SJCRH30 (cell line): ENCODE measurements around the gene ZBTB26. TPM values are rescaled to one million over a fixed set of nuclear protein-coding genes. Genes with fewer than 3 reads are reported as not detected.
"Not testable (repeated sequence)": the region's sequence is repeated elsewhere in the genome, so short reads cannot be mapped to it uniquely, and the experiment has no call there.

Experiments used
- DNase-seq, 2 experiments: peaks; one replicate each; pipeline ENCODE4 v3.0.0-alpha.2; 2015 to 2020
- H3K27ac ChIP-seq: fragments of 250-450 bp; sonication (Bioruptor Pico); 2 replicates; pipeline ENCODE4 v1.5.1; 2020; ENCODE audit warnings: mild to moderate bottlenecking, moderate library complexity
- H3K27me3 ChIP-seq: fragments of 250-450 bp; sonication (Bioruptor Pico); 2 replicates; pipeline ENCODE4 v1.5.1; 2020; ENCODE audit warnings: mild to moderate bottlenecking, moderate library complexity
- H3K36me3 ChIP-seq: fragments of 250-450 bp; sonication (Bioruptor Pico); 2 replicates; pipeline ENCODE4 v1.5.1; 2020; ENCODE audit warnings: mild to moderate bottlenecking, moderate library complexity
- H3K4me1 ChIP-seq: fragments of 250-450 bp; sonication (Bioruptor Pico); 2 replicates; pipeline ENCODE4 v1.5.1; 2020; ENCODE audit warnings: mild to moderate bottlenecking, moderate library complexity
- H3K4me3 ChIP-seq: fragments of 250-450 bp; sonication (Bioruptor Pico); 2 replicates; pipeline ENCODE4 v1.5.1; 2020; ENCODE audit warnings: mild to moderate bottlenecking, moderate library complexity
- H3K9me3 ChIP-seq: fragments of 250-450 bp; sonication (Bioruptor Pico); replicated peaks from 2 replicates; pipeline ENCODE4 v1.5.1; 2020; ENCODE audit warnings: mild to moderate bottlenecking, moderate library complexity
- total RNA-seq: library from RNA; depleted of rRNA; stranded (reverse); fragments of >200 nt; shearing (Covaris generic); gene quantifications from 2 replicates; pipeline ENCODE4 v1.2.3, GENCODE V29; 2014

The ZBTB26 gene
- total RNA-seq, 1 experiment from 2014 or later: 12.4 TPM

GRCh38 chr9:122940749-122941581 is 9.7 kb upstream of the ZBTB26 start, which contains the start of gene RABGAP1:
TSS of gene RABGAP1 (plus strand) at chr9:122941020. CDS start at chr9:122957060, 16,040 bp downstream.
- peak within 1 kb of the TSS; percentile 93 for H3K4me3 ChIP-seq
- peak; percentile 100 for DNase-seq

GRCh38 chr9:122940454-122940748 is 9.1 kb upstream of the ZBTB26 start:
- H3K27ac ChIP-seq: no peak overlapping the region
- no peaks in the 10 kb centered on the region for H3K4me1 ChIP-seq
- peaks cover 20% of the 10 kb centered on the region; the same call in 1 of the 2 replicates for H3K36me3 ChIP-seq
- peak overlapping the region; percentile 93 for H3K4me3 ChIP-seq
- H3K27me3 ChIP-seq: no peaks in the 10 kb centered on the region
- no peaks in the 10 kb centered on the region for H3K9me3 ChIP-seq
- no peak for DNase-seq

More at GRCh38 chr9:122940749-122941581, 9.7 kb upstream of the ZBTB26 start, which contains the start of gene RABGAP1:
- Histone ChIP-seq H3K4me1 (no peaks in the 10 kb centered on the region), H3K36me3 (peaks cover 18% of the 10 kb centered on the region; the same call in 1 of the 2 replicates), H3K9me3 (no peaks in the 10 kb centered on the region), H3K27ac (peak within 1 kb of the TSS; percentile 72), H3K27me3 (no peaks in the 10 kb centered on the region)

GRCh38 chr9:122939601-122940000 is 8.3 kb upstream of the ZBTB26 start:
- Histone ChIP-seq H3K27ac (no peak overlapping the region), H3K27me3 (no peaks in the 10 kb centered on the region), H3K4me3 (no peak overlapping the region)

GRCh38 chr9:122936883-122937282 is 5.6 kb upstream of the ZBTB26 start:
- H3K9me3 ChIP-seq: no peaks in the 10 kb centered on the region
- H3K36me3 ChIP-seq: peaks cover 20% of the 10 kb centered on the region; the same call in 1 of the 2 replicates
- H3K27ac ChIP-seq: no peak overlapping the region
- H3K4me3 ChIP-seq: no peak overlapping the region
- no peak for DNase-seq
- no peaks in the 10 kb centered on the region for H3K4me1 ChIP-seq
- no peaks in the 10 kb centered on the region for H3K27me3 ChIP-seq

More at GRCh38 chr9:122939601-122940000, 8.3 kb upstream of the ZBTB26 start:
- no peaks in the 10 kb centered on the region for H3K4me1 ChIP-seq
- H3K36me3 ChIP-seq: peaks cover 20% of the 10 kb centered on the region; the same call in 1 of the 2 replicates
- H3K9me3 ChIP-seq: no peaks in the 10 kb centered on the region
- DNase-seq: no peak

GRCh38 chr9:122936464-122936863 is 5.2 kb upstream of the ZBTB26 start:
- H3K36me3 ChIP-seq: peaks cover 20% of the 10 kb centered on the region; the same call in 1 of the 2 replicates
- H3K4me1 ChIP-seq: no peaks in the 10 kb centered on the region

GRCh38 chr9:122930541-122931225 is 629 bp downstream of the ZBTB26 start:
- Histone ChIP-seq H3K36me3 (0 out of 2 replicates have a peak, but pooled peaks cover 2% of the 10 kb centered on the region), H3K27me3 (no peaks in the 10 kb centered on the region)

More at GRCh38 chr9:122936464-122936863, 5.2 kb upstream of the ZBTB26 start:
- Histone ChIP-seq H3K4me3 (no peak overlapping the region), H3K27me3 (no peaks in the 10 kb centered on the region), H3K27ac (no peak overlapping the region), H3K9me3 (no peaks in the 10 kb centered on the region)
- DNase-seq: peak in 1 of 2 experiments; percentile 28

GRCh38 chr9:122929796-122930354 is 1.4 kb downstream of the ZBTB26 start:
- Histone ChIP-seq H3K4me1 (no peaks in the 10 kb centered on the region), H3K36me3 (no peaks in the 10 kb centered on the region), H3K27ac (no peak overlapping the region), H3K27me3 (no peaks in the 10 kb centered on the region), H3K9me3 (no peaks in the 10 kb centered on the region), H3K4me3 (no peak overlapping the region)
- DNase-seq: no peak

More at GRCh38 chr9:122930541-122931225, 629 bp downstream of the ZBTB26 start:
- Histone ChIP-seq H3K4me3 (peak overlapping the region; percentile 95), H3K4me1 (no peaks in the 10 kb centered on the region), H3K9me3 (no peaks in the 10 kb centered on the region), H3K27ac (peak overlapping the region; percentile 86)
- no peak for DNase-seq

- no peak for DNase-seq
- H3K4me3 ChIP-seq: no peak overlapping the region
- H3K27me3 ChIP-seq: no peaks in the 10 kb centered on the region
These were observed 7.4 kb downstream of the ZBTB26 start for GRCh38 chr9:122923947-122924346.

GRCh38 chr9:122922713-122923112 is 8.6 kb downstream of the ZBTB26 start:
- no peak for DNase-seq
- H3K9me3 ChIP-seq: no peaks in the 10 kb centered on the region
- no peak overlapping the region for H3K4me3 ChIP-seq
- H3K27me3 ChIP-seq: no peaks in the 10 kb centered on the region
- no peak overlapping the region for H3K27ac ChIP-seq
- H3K36me3 ChIP-seq: peaks cover 16% of the 10 kb centered on the region
- H3K4me1 ChIP-seq: no peaks in the 10 kb centered on the region

More at GRCh38 chr9:122923947-122924346, 7.4 kb downstream of the ZBTB26 start:
- Histone ChIP-seq H3K36me3 (peaks cover 16% of the 10 kb centered on the region), H3K27ac (no peak overlapping the region), H3K9me3 (no peaks in the 10 kb centered on the region), H3K4me1 (no peaks in the 10 kb centered on the region)

- Histone ChIP-seq H3K4me3 (no peak overlapping the region), H3K9me3 (no peaks in the 10 kb centered on the region), H3K27me3 (no peaks in the 10 kb centered on the region), H3K27ac (no peak overlapping the region), H3K4me1 (no peaks in the 10 kb centered on the region), H3K36me3 (peaks cover 16% of the 10 kb centered on the region)
- DNase-seq: no peak
These were observed 13.0 kb downstream of the ZBTB26 start for GRCh38 chr9:122918310-122918709.

- H3K9me3 ChIP-seq: no peaks in the 10 kb centered on the region
- H3K27me3 ChIP-seq: no peaks in the 10 kb centered on the region
- H3K27ac ChIP-seq: peak within 1 kb of the TSS; percentile 76
- peak within 1 kb of the TSS; percentile 80 for H3K4me3 ChIP-seq
- no peaks in the 10 kb centered on the region; the same call in 1 of the 2 replicates for H3K4me1 ChIP-seq
- H3K36me3 ChIP-seq: peaks cover 17% of the 10 kb centered on the region
- DNase-seq: peak; percentile 87 to 95
These were observed 18.2 kb downstream of the ZBTB26 start, which contains the start of gene ZBTB6 for GRCh38 chr9:122912964-122913673. TSS of gene ZBTB6 (minus strand) at chr9:122913323. CDS start at chr9:122912072, 1,251 bp downstream.

GRCh38 chr9:122912671-122912963 is 18.7 kb downstream of the ZBTB26 start:
- no peak for DNase-seq
- H3K9me3 ChIP-seq: no peaks in the 10 kb centered on the region
- H3K36me3 ChIP-seq: peaks cover 17% of the 10 kb centered on the region
- no peaks in the 10 kb centered on the region for H3K27me3 ChIP-seq
- H3K4me1 ChIP-seq: no peaks in the 10 kb centered on the region; the same call in 1 of the 2 replicates
- H3K4me3 ChIP-seq: peak overlapping the region; percentile 80
- peak overlapping the region; percentile 76 for H3K27ac ChIP-seq

- Histone ChIP-seq H3K27ac (peak overlapping the region; percentile 74; the same call in 1 of the 2 replicates), H3K36me3 (peaks cover 15% of the 10 kb centered on the region)
- not testable (repeated sequence) for H3K9me3 ChIP-seq, H3K4me1 ChIP-seq, H3K4me3 ChIP-seq, DNase-seq, H3K27me3 ChIP-seq
These were observed 25.2 kb downstream of the ZBTB26 start for GRCh38 chr9:122906122-122906521.
